Right atrium auricular region (tissue), 2 donors: ENCODE results near the gene C1orf21. TPM values are rescaled to one million over a fixed set of nuclear protein-coding genes. Genes with fewer than 3 reads are reported as not detected.

ENCODE experiments used
- DNase-seq: peaks from one replicate; pipeline ENCODE4 v3.0.0-alpha.2; 2019; ENCODE audit warnings: low spot score
- H3K27ac ChIP-seq, 2 donors: fragments of 200-600 bp; sonication (generic); 1 replicate in 1 of 2; 2 replicates in 1 of 2; pipeline ENCODE4 v1.5.1; 2016 to 2019
- H3K27me3 ChIP-seq, 2 donors: fragments of 200-600 bp; sonication (generic); one replicate each; pipeline versions ENCODE4 v1.5.1 to v1.6.0; 2017 to 2019
- H3K36me3 ChIP-seq: fragments of 200-600 bp; sonication (generic); one replicate; pipeline ENCODE4 v1.5.1; 2016
- H3K4me1 ChIP-seq, 2 donors: fragments of 200-600 bp; sonication (generic); one replicate each; pipeline versions ENCODE4 v1.5.1 to v1.6.0; 2017 to 2019
- H3K4me3 ChIP-seq, 2 donors: fragments of 200-600 bp; sonication (generic); 1 replicate in 1 of 2; 2 replicates in 1 of 2; pipeline ENCODE4 v1.5.1; 2017 to 2019; ENCODE audit warnings: mild to moderate bottlenecking in 1 of 2, moderate library complexity in 1 of 2
- H3K9me3 ChIP-seq, 2 donors: fragments of 200-600 bp; sonication (generic); one replicate each; pipeline ENCODE4 v1.5.1; 2019
- total RNA-seq, 2 donors: library from RNA; depleted of rRNA; stranded (reverse); fragments of >200 nt; gene quantifications; one replicate each; pipeline ENCODE4 v1.1.0, GENCODE V29; 2016
- TF ChIP-seq, protein P1 (sequence below), 2 donors: fragments of 200-600 bp; sonication (generic); IDR thresholded peaks; one replicate each; pipeline ENCODE4 v1.5.1; 2019; ENCODE audit warnings: antibody characterized with exemption in 2 of 2

C1orf21 gene
- total RNA-seq, 2 donors from 2014 or later = 49.4 to 78.5 TPM

DNA sequence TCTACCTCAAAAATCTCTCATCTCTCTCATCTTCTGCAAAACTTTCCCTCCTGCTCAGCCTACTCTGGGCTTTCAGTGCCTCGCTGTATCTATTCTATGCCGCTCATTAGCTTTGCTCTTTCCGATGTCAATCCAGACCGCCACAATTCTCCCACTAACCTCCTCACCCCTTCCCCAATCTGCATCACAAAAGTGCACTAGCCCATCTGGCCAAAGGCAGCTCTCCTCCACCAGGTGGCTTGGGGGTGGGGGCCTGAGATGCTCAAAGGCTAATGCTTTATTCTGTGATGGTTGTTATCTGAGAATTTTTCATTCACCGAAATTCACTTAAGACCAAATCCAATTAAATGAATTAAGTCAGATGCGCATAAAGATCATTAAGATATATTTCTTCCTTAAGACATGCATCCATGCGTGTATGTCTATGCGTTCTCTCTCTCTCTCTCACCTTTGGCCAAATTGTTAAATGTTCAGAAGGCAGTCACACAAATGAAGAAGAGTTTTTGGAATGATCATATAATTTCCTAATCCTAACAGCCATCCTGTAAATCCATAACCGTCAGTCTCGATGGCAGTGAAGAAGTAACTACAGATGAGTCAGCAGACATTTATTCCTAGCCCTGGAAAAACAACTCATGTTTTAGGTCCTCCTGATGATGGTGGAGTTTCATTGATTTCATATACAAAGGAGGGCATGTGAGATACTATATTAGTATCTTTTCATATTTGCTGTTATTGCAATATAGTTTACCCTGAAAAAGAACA is 111.3 kb downstream of the C1orf21 start:
- Histone ChIP-seq H3K27me3 (no peaks in the 10 kb centered on the region), H3K36me3 (no peaks in the 10 kb centered on the region), H3K9me3 (no peaks in the 10 kb centered on the region), H3K4me3 (no peak overlapping the region), H3K4me1 (peaks cover 0 to 55% of the 10 kb centered on the region in 2 donors), H3K27ac (no peak overlapping the region)
- TF ChIP-seq, protein P1, sequence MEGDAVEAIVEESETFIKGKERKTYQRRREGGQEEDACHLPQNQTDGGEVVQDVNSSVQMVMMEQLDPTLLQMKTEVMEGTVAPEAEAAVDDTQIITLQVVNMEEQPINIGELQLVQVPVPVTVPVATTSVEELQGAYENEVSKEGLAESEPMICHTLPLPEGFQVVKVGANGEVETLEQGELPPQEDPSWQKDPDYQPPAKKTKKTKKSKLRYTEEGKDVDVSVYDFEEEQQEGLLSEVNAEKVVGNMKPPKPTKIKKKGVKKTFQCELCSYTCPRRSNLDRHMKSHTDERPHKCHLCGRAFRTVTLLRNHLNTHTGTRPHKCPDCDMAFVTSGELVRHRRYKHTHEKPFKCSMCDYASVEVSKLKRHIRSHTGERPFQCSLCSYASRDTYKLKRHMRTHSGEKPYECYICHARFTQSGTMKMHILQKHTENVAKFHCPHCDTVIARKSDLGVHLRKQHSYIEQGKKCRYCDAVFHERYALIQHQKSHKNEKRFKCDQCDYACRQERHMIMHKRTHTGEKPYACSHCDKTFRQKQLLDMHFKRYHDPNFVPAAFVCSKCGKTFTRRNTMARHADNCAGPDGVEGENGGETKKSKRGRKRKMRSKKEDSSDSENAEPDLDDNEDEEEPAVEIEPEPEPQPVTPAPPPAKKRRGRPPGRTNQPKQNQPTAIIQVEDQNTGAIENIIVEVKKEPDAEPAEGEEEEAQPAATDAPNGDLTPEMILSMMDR (IDR thresholded peaks at IDR 0.05) = no peak
- no peak for DNase-seq

DNA sequence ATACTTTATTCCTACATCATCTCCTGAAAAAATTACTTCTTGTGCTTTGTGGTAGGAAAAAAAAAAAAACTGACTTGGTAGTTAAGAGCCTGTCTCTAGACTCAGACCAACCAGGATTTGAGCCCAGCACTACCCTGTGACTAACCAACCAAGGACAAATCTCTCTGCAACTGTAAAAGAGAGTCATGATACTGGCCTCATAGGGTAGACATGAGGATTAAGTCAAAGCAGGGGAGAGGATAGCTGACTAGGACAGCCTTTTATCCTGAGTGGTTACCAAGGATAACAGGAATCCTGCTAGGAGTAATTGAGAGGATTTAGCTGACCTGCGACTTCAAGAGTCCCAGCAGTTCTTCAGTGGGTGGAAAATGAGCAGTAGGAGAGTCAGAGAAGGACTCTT is 112.8 kb downstream of the C1orf21 start:
- no peak for DNase-seq
- Histone ChIP-seq H3K4me1 (peaks cover 0 to 57% of the 10 kb centered on the region in 2 donors), H3K4me3 (no peak overlapping the region), H3K27me3 (no peaks in the 10 kb centered on the region), H3K36me3 (no peaks in the 10 kb centered on the region), H3K27ac (peak overlapping the region; percentile 2 to 7), H3K9me3 (no peaks in the 10 kb centered on the region)
- TF ChIP-seq, protein P1 (IDR thresholded peaks at IDR 0.05) = no peak

DNA sequence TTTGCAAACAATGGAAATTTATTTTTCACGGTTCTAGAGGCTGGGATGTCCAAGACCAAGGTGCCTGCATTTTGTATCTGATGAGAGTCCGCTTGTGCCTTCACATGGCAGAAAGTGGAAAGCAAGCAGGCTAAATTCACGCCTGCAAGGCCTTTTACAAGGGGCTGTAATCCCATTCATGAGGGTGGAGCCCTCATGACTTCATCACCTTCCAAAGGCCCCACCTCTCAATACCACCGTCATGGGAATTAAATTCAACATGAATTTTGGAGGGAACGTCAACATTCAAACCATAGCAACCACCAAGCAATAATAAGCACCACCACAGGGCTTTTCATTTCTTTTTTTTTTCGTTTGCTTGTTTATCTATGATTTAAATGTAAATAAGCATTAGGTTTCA is 115.3 kb downstream of the C1orf21 start:
- Histone ChIP-seq H3K36me3 (no peaks in the 10 kb centered on the region), H3K27ac (no peak overlapping the region), H3K4me3 (no peak overlapping the region), H3K9me3 (no peaks in the 10 kb centered on the region), H3K4me1 (peaks cover 0 to 47% of the 10 kb centered on the region in 2 donors), H3K27me3 (no peaks in the 10 kb centered on the region)
- TF ChIP-seq, protein P1 (IDR thresholded peaks at IDR 0.05) = no peak
- no peak for DNase-seq

DNA sequence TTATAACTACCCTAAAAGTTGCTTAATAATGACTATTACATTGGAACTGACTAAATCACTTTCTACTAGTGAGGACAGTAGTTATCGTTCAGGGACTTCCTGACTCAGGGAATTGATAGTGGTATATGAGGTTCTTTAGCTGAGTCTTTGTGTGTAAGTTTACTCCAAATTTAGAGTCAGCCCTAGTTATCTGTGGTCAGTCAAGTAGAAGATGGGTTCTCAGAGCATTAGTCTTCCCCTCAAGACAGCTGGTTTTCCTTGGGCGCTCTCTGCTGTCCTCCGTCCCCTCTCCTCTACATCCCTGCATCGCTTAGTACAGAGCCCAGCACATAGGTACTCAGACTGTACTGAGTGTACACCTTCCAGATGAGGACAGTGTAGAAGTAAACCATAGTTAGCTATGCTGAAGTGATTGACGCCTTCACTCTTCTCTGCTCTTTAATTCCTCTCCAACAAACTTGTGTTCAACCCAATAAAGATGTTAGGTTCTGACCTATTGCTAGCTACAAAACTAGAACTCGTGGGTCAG is 116.5 kb downstream of the C1orf21 start:
- Histone ChIP-seq H3K27ac (peak overlapping the region; percentile 51 to 60), H3K27me3 (no peaks in the 10 kb centered on the region), H3K36me3 (no peaks in the 10 kb centered on the region), H3K4me3 (no peak overlapping the region), H3K9me3 (no peaks in the 10 kb centered on the region), H3K4me1 (peaks cover 0 to 59% of the 10 kb centered on the region in 2 donors)
- DNase-seq = no peak
- TF ChIP-seq, protein P1 (IDR thresholded peaks at IDR 0.05) = no peak

DNA sequence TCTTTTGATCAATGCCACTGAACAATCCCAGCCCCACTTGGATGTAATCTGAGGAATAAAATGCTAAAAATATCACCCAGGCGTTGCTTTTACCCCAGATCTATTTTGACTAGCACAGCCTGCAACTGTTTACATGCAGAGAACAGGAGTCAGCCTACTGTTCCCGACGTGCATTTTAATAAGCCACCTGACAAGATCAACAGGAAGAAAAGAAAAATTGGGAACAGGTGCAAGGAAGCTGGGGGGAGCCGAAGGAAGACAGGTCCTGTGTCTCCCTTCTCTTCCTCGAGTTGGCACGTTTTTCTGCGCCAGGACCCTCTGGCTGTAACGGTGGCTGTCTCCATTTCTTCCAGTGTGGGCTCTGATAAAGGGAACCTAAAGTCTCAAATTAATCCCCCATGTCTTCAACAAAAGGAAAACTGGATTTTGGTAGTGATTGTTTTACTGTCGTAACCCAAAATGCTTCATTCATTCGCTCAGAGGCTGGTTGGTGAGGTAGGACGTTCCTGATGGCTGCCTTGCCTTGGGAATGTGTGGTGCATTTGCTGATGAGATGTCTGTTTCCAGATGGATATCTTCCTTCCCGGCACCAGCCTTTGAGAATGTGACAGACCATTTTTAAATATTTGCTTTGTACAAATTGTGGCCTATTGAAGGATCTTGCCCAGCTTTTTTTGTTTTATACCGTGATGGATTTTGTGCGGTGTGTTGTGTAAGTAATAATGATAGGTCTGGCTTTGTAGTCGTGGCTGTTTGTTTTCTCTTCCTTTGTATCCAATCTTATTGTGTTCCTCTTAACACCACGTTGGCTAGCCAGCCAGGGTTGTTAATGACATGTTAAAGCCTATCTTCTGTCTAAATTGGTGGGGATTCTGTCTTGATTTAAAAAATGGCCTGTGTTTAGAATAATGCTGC is 117.5 kb downstream of the C1orf21 start:
- Histone ChIP-seq H3K4me3 (no peak overlapping the region), H3K27me3 (no peaks in the 10 kb centered on the region), H3K27ac (peak overlapping the region; percentile 51 to 60), H3K9me3 (no peaks in the 10 kb centered on the region), H3K36me3 (no peaks in the 10 kb centered on the region), H3K4me1 (peaks cover 0 to 60% of the 10 kb centered on the region in 2 donors)
- DNase-seq = no peak
- TF ChIP-seq, protein P1 (IDR thresholded peaks at IDR 0.05) = no peak
